Common myeloid progenitor, CD34-positive (primary cell): ENCODE measurements around the gene ADARB1.

ENCODE experiments used
- CTCF ChIA-PET: fragments of 350-600 bp; sonication (Branson Sonifier 250); formaldehyde crosslinking; loops from one replicate; lab custom pipeline; 2021; ENCODE audit warnings: antibody characterized with exemption; lab: Charles Lee
- POLR2A ChIA-PET: fragments of 350-600 bp; sonication (Branson Sonifier 250); formaldehyde crosslinking; loops from one replicate; lab custom pipeline; 2021; ENCODE audit warnings: antibody characterized with exemption; lab: Charles Lee
- DNase-seq, 3 donors: peaks; one replicate each; pipeline versions ENCODE4 v3.0.0 to v3.0.0-alpha.2; 2013
- H3K27ac ChIP-seq, 2 experiments: 1 replicate in 1 of 2; 2 replicates in 1 of 2; pipeline ENCODE4 v1.7.0; 2013; ENCODE audit warnings: inconsistent platforms in 2 of 2, low read length in 2 of 2, mild to moderate bottlenecking in 2 of 2, low read depth in 1 of 2, moderate library complexity in 1 of 2; ENCODE audit not compliant: severe bottlenecking in 2 of 2, insufficient read depth in 1 of 2, poor library complexity in 1 of 2
- H3K27me3 ChIP-seq, 5 experiments: replicated peaks in 2 of 5; 1 replicate in 3 of 5; 2 replicates in 2 of 5; pipeline versions ENCODE4 v1.6.1 to v1.7.0; 2013; ENCODE audit warnings: low read length in 4 of 5, mild to moderate bottlenecking in 2 of 5, moderate library complexity in 2 of 5, inconsistent platforms in 1 of 5; ENCODE audit not compliant: insufficient read depth in 5 of 5, control insufficient read depth in 4 of 5
- H3K36me3 ChIP-seq, 4 experiments: 1 replicate in 2 of 4; 2 replicates in 2 of 4; pipeline versions ENCODE4 v1.6.1 to v1.7.0; 2013; ENCODE audit warnings: low read length in 3 of 4, control low read depth in 1 of 4, mild to moderate bottlenecking in 1 of 4; ENCODE audit not compliant: control insufficient read depth in 4 of 4, insufficient read depth in 4 of 4
- H3K4me1 ChIP-seq, 4 experiments: 1 replicate in 3 of 4; 2 replicates in 1 of 4; pipeline versions ENCODE4 v1.6.1 to v1.7.1; 2013; ENCODE audit warnings: low read length in 3 of 4, mild to moderate bottlenecking in 3 of 4, control low read depth in 1 of 4, inconsistent platforms in 1 of 4, moderate library complexity in 1 of 4; ENCODE audit not compliant: control insufficient read depth in 4 of 4, insufficient read depth in 4 of 4; ENCODE audit errors: control extremely low read depth in 1 of 4
- H3K4me3 ChIP-seq, 7 experiments: 1 replicate in 4 of 7; 2 replicates in 3 of 7; pipeline versions ENCODE4 v1.5.1 to v1.7.0; 2013; ENCODE audit warnings: mild to moderate bottlenecking in 7 of 7, low read length in 6 of 7, moderate library complexity in 6 of 7, inconsistent platforms in 2 of 7, low read depth in 2 of 7, control low read depth in 1 of 7; ENCODE audit not compliant: insufficient read depth in 4 of 7, control insufficient read depth in 1 of 7; ENCODE audit errors: extremely low read depth in 1 of 7
- H3K9me3 ChIP-seq, 5 experiments: 1 replicate in 4 of 5; 2 replicates in 1 of 5; pipeline versions ENCODE4 v1.6.1 to v1.7.1; 2013; ENCODE audit warnings: low read length in 4 of 5, mild to moderate bottlenecking in 2 of 5, inconsistent platforms in 1 of 5, low read depth in 1 of 5, moderate library complexity in 1 of 5; ENCODE audit not compliant: control insufficient read depth in 4 of 5, insufficient read depth in 2 of 5; ENCODE audit errors: control extremely low read depth in 1 of 5
- WGBS: methylation state at CpG from one replicate; pipeline ENCODE4 v1.1.5; 2013; ENCODE audit not compliant: insufficient coverage; 5-methylcytosine and 5-hydroxymethylcytosine counted together

Gene ADARB1

DNA sequence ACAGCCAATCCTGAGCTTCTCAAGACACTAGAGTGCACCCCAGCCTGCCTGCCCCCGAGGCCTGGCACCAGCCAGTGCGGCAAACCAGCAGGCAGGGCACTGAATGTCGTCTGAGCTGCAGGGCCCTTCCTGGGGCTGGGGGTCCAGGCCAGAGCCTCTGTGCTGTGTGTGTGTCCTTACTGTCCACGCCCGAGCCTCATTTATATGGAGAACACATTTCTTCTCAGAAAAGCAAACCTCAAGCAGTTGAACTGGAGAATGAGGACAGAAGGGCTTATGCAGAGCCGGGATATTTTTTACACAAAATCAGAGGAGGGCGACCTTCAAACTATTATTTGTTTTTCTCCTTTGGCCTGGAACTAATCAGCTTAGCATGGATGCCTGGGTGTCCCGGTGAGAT, 160.6 kb downstream of the ADARB1 start:
- Histone ChIP-seq H3K4me3 (no peak overlapping the region), H3K4me1 (no peaks in the 10 kb centered on the region), H3K36me3 (no peaks in the 10 kb centered on the region), H3K9me3 (no peaks in the 10 kb centered on the region), H3K27me3 (no peaks in the 10 kb centered on the region), H3K27ac (no peak overlapping the region)
- POLR2A ChIA-PET = no interaction called here
- CTCF ChIA-PET = interaction anchor here (1.2 to 1.8 kb wide), 4 partner anchors 54 to 97 kb away, joined by 3 to 4 read pairs (median 3); no protein-coding TSS in a partner anchor
- 95% methylated on average over 7 of the region's 8 CpGs for WGBS
- DNase-seq = no peak

GRCh38 chr21:45235488-45235887, 161.1 kb downstream of the ADARB1 start:
- Histone ChIP-seq H3K27me3 (no peaks in the 10 kb centered on the region), H3K36me3 (no peaks in the 10 kb centered on the region), H3K4me3 (no peak overlapping the region), H3K9me3 (no peaks in the 10 kb centered on the region), H3K4me1 (no peaks in the 10 kb centered on the region), H3K27ac (no peak overlapping the region)
- DNase-seq = no peak
- ChIA-PET CTCF (interaction anchor here (1.3 to 1.8 kb wide), 3 partner anchors 54 to 96 kb away, joined by 3 to 4 read pairs (median 3); no protein-coding TSS in a partner anchor), POLR2A (no interaction called here)
- WGBS = 79% methylated on average over 4 of the region's 6 CpGs

- ChIA-PET POLR2A (no interaction called here), CTCF (interaction anchor here (0.8 to 1.8 kb wide), 8 partner anchors 20 to 99 kb away, joined by 3 to 8 read pairs (median 4); no protein-coding TSS in a partner anchor)
Observed at GRCh38 chr21:45236481-45236880, 162.1 kb downstream of the ADARB1 start.

GRCh38 chr21:45237401-45237800, 163.0 kb downstream of the ADARB1 start:
- H3K9me3 ChIP-seq = peaks cover 0 to 9% (median 1%) of the 10 kb centered on the region in 5 experiments
- ChIA-PET CTCF (interaction anchor here (0.6 to 1.8 kb wide), 5 partner anchors 19 to 108 kb away, joined by 3 to 8 read pairs (median 4); no protein-coding TSS in a partner anchor), POLR2A (no interaction called here)
- no peaks in the 10 kb centered on the region for H3K36me3 ChIP-seq
- WGBS = 93% methylated on average over 7 of the region's 7 CpGs
- no peaks in the 10 kb centered on the region for H3K27me3 ChIP-seq
- no peak overlapping the region for H3K4me3 ChIP-seq
- no peak for DNase-seq
- H3K4me1 ChIP-seq = no peaks in the 10 kb centered on the region
- no peak overlapping the region for H3K27ac ChIP-seq

More at GRCh38 chr21:45236481-45236880, 162.1 kb downstream of the ADARB1 start:
- Histone ChIP-seq H3K4me3 (no peak overlapping the region), H3K36me3 (no peaks in the 10 kb centered on the region), H3K27ac (no peak overlapping the region), H3K4me1 (no peaks in the 10 kb centered on the region), H3K27me3 (no peaks in the 10 kb centered on the region), H3K9me3 (peaks cover 0 to 6% (median 0%) of the 10 kb centered on the region in 5 experiments)
- DNase-seq = peak; percentile 31 to 70 (median 68)
- WGBS = 0% methylated on average over 1 of the region's 2 CpGs

DNA sequence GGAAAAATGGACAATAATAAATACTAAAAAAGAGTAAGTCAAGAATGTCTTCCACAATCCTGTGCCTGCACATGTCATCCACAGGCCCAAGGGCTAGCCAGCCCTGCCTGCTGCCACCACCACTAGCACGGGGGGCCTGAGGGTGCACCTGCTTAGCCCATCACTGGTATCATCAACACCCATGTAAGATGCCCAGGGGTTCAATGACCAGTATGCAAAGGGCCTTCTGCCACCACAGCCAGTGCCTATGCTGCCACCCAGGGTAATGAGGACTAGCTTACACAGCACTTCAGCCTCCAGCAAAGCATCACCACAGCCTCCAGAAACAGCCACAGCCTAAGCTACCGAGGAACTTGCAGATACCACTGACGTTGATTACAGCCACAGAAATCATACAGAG, 167.0 kb downstream of the ADARB1 start:
- no peak overlapping the region for H3K27ac ChIP-seq
- ChIA-PET CTCF (interaction anchor here (1.2 kb wide), 1 partner anchor 101 kb away, joined by 4 read pairs; no protein-coding TSS in a partner anchor), POLR2A (no interaction called here)
- no peak overlapping the region for H3K4me3 ChIP-seq
- no peaks in the 10 kb centered on the region for H3K36me3 ChIP-seq
- H3K4me1 ChIP-seq = no peaks in the 10 kb centered on the region
- 100% methylated on average over 1 of the region's 3 CpGs for WGBS
- H3K9me3 ChIP-seq = peaks cover 4 to 18% (median 5%) of the 10 kb centered on the region in 5 experiments
- DNase-seq = no peak
- peaks cover 0 to 2% (median 0%) of the 10 kb centered on the region in 5 experiments for H3K27me3 ChIP-seq

DNA sequence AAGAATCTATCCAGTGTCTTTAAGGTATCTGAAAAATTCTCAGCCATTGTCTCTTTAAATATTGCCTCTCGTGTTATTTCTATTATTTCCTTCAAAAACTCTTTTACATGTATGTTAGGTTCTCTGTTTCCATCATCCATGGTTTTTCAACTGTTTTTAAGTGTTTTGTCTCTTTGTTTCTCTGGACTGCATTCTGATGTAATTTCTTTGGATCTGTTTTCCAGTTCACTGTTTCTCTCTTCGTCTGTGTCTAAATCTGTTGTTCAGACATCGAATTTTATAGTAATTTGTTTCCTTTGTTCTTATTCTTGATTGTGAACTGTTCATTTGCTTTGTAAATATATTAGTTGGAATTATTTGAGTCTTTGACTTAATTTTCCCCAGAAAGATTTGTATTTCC, 169.2 kb downstream of the ADARB1 start:
- DNase-seq = no peak
- Histone ChIP-seq H3K4me1 (no peaks in the 10 kb centered on the region), H3K27me3 (peaks cover 0 to 11% (median 0%) of the 10 kb centered on the region in 5 experiments), H3K4me3 (no peak overlapping the region), H3K9me3 (peaks cover 4 to 18% (median 5%) of the 10 kb centered on the region in 5 experiments), H3K27ac (no peak overlapping the region), H3K36me3 (no peaks in the 10 kb centered on the region)
- WGBS = no CpG with 5 or more reads among the region's 3 CpGs
- CTCF ChIA-PET = no interaction called here
- POLR2A ChIA-PET = no interaction called here

DNA sequence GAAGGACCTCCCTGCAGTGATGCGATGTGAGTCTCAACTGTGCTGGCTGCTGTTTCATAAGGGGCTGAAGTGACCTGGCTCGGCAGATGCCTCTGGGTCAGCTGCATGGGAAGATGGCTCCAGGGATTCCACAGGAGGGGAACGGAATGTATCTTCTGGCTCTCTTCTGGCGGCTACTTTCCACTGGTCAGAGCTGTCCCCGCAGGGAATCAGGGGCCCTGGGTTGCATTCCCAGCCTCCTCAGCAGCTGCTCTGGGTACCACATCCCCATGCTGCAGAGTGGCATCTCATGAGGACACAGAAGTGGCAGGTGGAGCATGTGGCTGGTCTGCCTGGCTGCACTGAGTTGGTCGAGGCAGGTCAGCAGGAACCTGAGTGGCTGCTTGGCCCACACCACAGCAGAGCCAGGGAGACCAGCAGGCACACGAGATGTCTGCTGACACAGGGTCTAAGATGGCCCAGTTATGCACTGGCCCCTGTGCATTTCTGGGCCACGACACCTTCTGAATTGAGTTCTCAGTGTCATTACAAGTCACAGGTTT, 170.5 kb downstream of the ADARB1 start:
- 81% methylated on average over 7 of the region's 8 CpGs for WGBS
- DNase-seq = no peak
- H3K27ac ChIP-seq = no peak overlapping the region
- no peak overlapping the region for H3K4me3 ChIP-seq
- ChIA-PET POLR2A (no interaction called here), CTCF (no interaction called here)
- H3K36me3 ChIP-seq = no peaks in the 10 kb centered on the region
- peaks cover 4 to 18% (median 5%) of the 10 kb centered on the region in 5 experiments for H3K9me3 ChIP-seq
- H3K4me1 ChIP-seq = no peaks in the 10 kb centered on the region
- peaks cover 0 to 11% (median 0%) of the 10 kb centered on the region in 5 experiments for H3K27me3 ChIP-seq
